ENCODE results near the gene CTNNA3.

GRCh38 chr10:66777665-66778064 lies 918.3 kb downstream of the CTNNA3 start:
- TF ChIP-seq ZNF473 (tag by site-specific recombination; IDR thresholded peaks at IDR 0.05) (no peak), ZNF280D (tag by site-specific recombination; IDR thresholded peaks at IDR 0.05) (no peak), CTCF (tag by site-specific recombination; IDR thresholded peaks at IDR 0.05) (no peak), PATZ1 (tag by site-specific recombination; IDR thresholded peaks at IDR 0.05) (no peak), ZBTB8A (tag by site-specific recombination; IDR thresholded peaks at IDR 0.05) (no peak), ZNF777 (tag by site-specific recombination; IDR thresholded peaks at IDR 0.05; ENCODE audit: borderline replicate concordance) (no peak), ZFP37 (tag by site-specific recombination; IDR thresholded peaks at IDR 0.05) (no peak)
- TF ChIP-seq, protein P1, sequence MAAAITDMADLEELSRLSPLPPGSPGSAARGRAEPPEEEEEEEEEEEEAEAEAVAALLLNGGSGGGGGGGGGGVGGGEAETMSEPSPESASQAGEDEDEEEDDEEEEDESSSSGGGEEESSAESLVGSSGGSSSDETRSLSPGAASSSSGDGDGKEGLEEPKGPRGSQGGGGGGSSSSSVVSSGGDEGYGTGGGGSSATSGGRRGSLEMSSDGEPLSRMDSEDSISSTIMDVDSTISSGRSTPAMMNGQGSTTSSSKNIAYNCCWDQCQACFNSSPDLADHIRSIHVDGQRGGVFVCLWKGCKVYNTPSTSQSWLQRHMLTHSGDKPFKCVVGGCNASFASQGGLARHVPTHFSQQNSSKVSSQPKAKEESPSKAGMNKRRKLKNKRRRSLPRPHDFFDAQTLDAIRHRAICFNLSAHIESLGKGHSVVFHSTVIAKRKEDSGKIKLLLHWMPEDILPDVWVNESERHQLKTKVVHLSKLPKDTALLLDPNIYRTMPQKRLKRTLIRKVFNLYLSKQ (tag by site-specific recombination; IDR thresholded peaks at IDR 0.05; ENCODE audit: borderline replicate concordance) = no peak
- TF ChIP-seq, protein P2, sequence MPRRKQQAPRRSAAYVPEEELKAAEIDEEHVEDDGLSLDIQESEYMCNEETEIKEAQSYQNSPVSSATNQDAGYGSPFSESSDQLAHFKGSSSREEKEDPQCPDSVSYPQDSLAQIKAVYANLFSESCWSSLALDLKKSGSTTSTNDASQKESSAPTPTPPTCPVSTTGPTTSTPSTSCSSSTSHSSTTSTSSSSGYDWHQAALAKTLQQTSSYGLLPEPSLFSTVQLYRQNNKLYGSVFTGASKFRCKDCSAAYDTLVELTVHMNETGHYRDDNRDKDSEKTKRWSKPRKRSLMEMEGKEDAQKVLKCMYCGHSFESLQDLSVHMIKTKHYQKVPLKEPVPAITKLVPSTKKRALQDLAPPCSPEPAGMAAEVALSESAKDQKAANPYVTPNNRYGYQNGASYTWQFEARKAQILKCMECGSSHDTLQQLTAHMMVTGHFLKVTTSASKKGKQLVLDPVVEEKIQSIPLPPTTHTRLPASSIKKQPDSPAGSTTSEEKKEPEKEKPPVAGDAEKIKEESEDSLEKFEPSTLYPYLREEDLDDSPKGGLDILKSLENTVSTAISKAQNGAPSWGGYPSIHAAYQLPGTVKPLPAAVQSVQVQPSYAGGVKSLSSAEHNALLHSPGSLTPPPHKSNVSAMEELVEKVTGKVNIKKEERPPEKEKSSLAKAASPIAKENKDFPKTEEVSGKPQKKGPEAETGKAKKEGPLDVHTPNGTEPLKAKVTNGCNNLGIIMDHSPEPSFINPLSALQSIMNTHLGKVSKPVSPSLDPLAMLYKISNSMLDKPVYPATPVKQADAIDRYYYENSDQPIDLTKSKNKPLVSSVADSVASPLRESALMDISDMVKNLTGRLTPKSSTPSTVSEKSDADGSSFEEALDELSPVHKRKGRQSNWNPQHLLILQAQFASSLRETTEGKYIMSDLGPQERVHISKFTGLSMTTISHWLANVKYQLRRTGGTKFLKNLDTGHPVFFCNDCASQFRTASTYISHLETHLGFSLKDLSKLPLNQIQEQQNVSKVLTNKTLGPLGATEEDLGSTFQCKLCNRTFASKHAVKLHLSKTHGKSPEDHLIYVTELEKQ (tag by site-specific recombination; IDR thresholded peaks at IDR 0.05; ENCODE audit: borderline replicate concordance) = no peak
